Renal pelvis (tissue), 4 donors: ENCODE results near the gene APBB2. TPM values are rescaled to one million over a fixed set of nuclear protein-coding genes. Genes with fewer than 3 reads are reported as not detected.

Source experiments
- DNase-seq: peaks from one replicate; pipeline ENCODE4 v3.0.0-alpha.2; 2013
- polyA plus RNA-seq, 3 donors: library from polyadenylated mRNA; unstranded; fragments of 120-200 nt; gene quantifications; one replicate each; pipeline ENCODE4 v1.2.1, GENCODE V29; 2013; ENCODE audit not compliant: insufficient read length in 3 of 3

Gene APBB2
- polyA plus RNA-seq, 3 donors, result 43.3 to 59.5 (median 59.4) TPM

GRCh38 chr4:41196633-41197332, 17.6 kb downstream of the APBB2 start:
- DNase-seq, result no peak

- DNase-seq, result no peak
Observed at GRCh38 chr4:41192136-41192535, 22.2 kb downstream of the APBB2 start.

- no peak for DNase-seq
Observed at GRCh38 chr4:41189666-41190065, 24.7 kb downstream of the APBB2 start.

- DNase-seq, result no peak
Observed at GRCh38 chr4:41189076-41189475, 25.3 kb downstream of the APBB2 start.

GRCh38 chr4:41185614-41186592, 28.4 kb downstream of the APBB2 start:
- no peak for DNase-seq

GRCh38 chr4:41184009-41184408, 30.3 kb downstream of the APBB2 start:
- no peak for DNase-seq

- DNase-seq, result no peak
Observed at GRCh38 chr4:41183021-41183553, 31.3 kb downstream of the APBB2 start.

GRCh38 chr4:41181037-41181436, 33.3 kb downstream of the APBB2 start:
- DNase-seq, result no peak

GRCh38 chr4:41179498-41180195, 34.7 kb downstream of the APBB2 start:
- DNase-seq, result no peak

- peak; percentile 58 for DNase-seq
Observed at GRCh38 chr4:41178372-41179370, 35.7 kb downstream of the APBB2 start.

- DNase-seq, result no peak
Observed at GRCh38 chr4:41177016-41177415, 37.3 kb downstream of the APBB2 start.

GRCh38 chr4:41176340-41176739, 38.0 kb downstream of the APBB2 start:
- DNase-seq, result peak; percentile 48

GRCh38 chr4:41175794-41176193, 38.5 kb downstream of the APBB2 start:
- DNase-seq, result no peak

- no peak for DNase-seq
Observed at GRCh38 chr4:41174444-41174843, 39.9 kb downstream of the APBB2 start.

GRCh38 chr4:41172786-41173185, 41.6 kb downstream of the APBB2 start:
- no peak for DNase-seq

- no peak for DNase-seq
Observed at GRCh38 chr4:41169256-41169800, 45.0 kb downstream of the APBB2 start.

GRCh38 chr4:41167191-41167590, 47.2 kb downstream of the APBB2 start:
- DNase-seq, result no peak

GRCh38 chr4:41164405-41164804, 49.9 kb downstream of the APBB2 start:
- no peak for DNase-seq

GRCh38 chr4:41161355-41161754, 53.0 kb downstream of the APBB2 start:
- no peak for DNase-seq

- no peak for DNase-seq
Observed at GRCh38 chr4:41160856-41161255, 53.5 kb downstream of the APBB2 start.
